ENCODE results near the gene UQCRHL.

GRCh38 chr1:15757575-15758342 is 49.7 kb downstream of the UQCRHL start:
- TF ChIP-seq CTCF (IDR thresholded peaks at IDR 0.05): no peak
- TF ChIP-seq POLR2A (IDR thresholded peaks at IDR 0.05): no peak
